Naive thymus-derived CD4-positive, alpha-beta T cell (primary cell): Measurements from ENCODE around the gene DLK1. TPM values are rescaled to one million over a fixed set of nuclear protein-coding genes. Genes with fewer than 3 reads are reported as not detected.

ENCODE experiments used
- ATAC-seq: fragments of 150-1000 bp; cut with Tn5 transposase; 2 replicates; pipeline ENCODE4 v1.10.0; 2021; ENCODE audit warnings: mild to moderate bottlenecking, moderate library complexity
- CTCF ChIA-PET: fragments of 350-600 bp; sonication (Branson Sonifier 250); formaldehyde crosslinking; loops from one replicate; lab custom pipeline; 2021; ENCODE audit warnings: antibody characterized with exemption; lab: Charles Lee
- POLR2A ChIA-PET: fragments of 350-600 bp; sonication (Branson Sonifier 250); formaldehyde crosslinking; loops from one replicate; lab custom pipeline; 2021; ENCODE audit warnings: antibody characterized with exemption, inconsistent platforms; lab: Charles Lee
- DNase-seq, 9 donors: peaks; one replicate each; pipeline versions ENCODE4 v3.0.0 to v3.0.0-alpha.2; 2020 to 2022; ENCODE audit warnings: mixed read lengths in 1 of 9
- H3K27ac ChIP-seq: one replicate; pipeline ENCODE4 v1.7.0; 2013; ENCODE audit warnings: mild to moderate bottlenecking, low read depth, low read length, moderate library complexity
- H3K27me3 ChIP-seq, 2 donors: one replicate each; pipeline ENCODE4 v1.7.0; 2013; ENCODE audit warnings: low read length in 2 of 2, mild to moderate bottlenecking in 2 of 2, moderate library complexity in 2 of 2; ENCODE audit not compliant: control insufficient read depth in 2 of 2, insufficient read depth in 2 of 2
- H3K36me3 ChIP-seq, 3 experiments: 1 replicate in 2 of 3; 2 replicates in 1 of 3; pipeline ENCODE4 v1.7.0; 2013; ENCODE audit warnings: low read length in 3 of 3, mild to moderate bottlenecking in 3 of 3, moderate library complexity in 1 of 3; ENCODE audit not compliant: insufficient read depth in 3 of 3, control insufficient read depth in 2 of 3
- H3K4me1 ChIP-seq, 2 donors: one replicate each; pipeline ENCODE4 v1.7.0; 2013; ENCODE audit warnings: low read length in 2 of 2, mild to moderate bottlenecking in 2 of 2, moderate library complexity in 1 of 2; ENCODE audit not compliant: control insufficient read depth in 2 of 2, insufficient read depth in 2 of 2
- H3K4me3 ChIP-seq: 2 replicates; pipeline ENCODE4 v1.7.0; 2013; ENCODE audit warnings: mild to moderate bottlenecking, low read length
- H3K9me3 ChIP-seq, 3 experiments: 1 replicate in 2 of 3; 2 replicates in 1 of 3; pipeline ENCODE4 v1.7.0; 2013; ENCODE audit warnings: low read length in 3 of 3; ENCODE audit not compliant: control insufficient read depth in 2 of 3
- H3K27ac Mint-ChIP-seq, 9 donors: one replicate each; pipeline ENCODE4 v1.8.0; 2020 to 2022; ENCODE audit warnings: mixed read lengths in 9 of 9, mild to moderate bottlenecking in 8 of 9, moderate library complexity in 5 of 9, inconsistent platforms in 2 of 9
- H3K27me3 Mint-ChIP-seq, 5 donors: one replicate each; pipeline ENCODE4 v1.8.0; 2021 to 2022; ENCODE audit warnings: mixed read lengths in 5 of 5, mild to moderate bottlenecking in 1 of 5
- H3K36me3 Mint-ChIP-seq, 5 donors: one replicate each; pipeline ENCODE4 v1.8.0; 2020 to 2022; ENCODE audit warnings: mixed read lengths in 5 of 5, mild to moderate bottlenecking in 3 of 5, inconsistent platforms in 1 of 5
- H3K4me1 Mint-ChIP-seq, 7 donors: one replicate each; pipeline ENCODE4 v1.8.0; 2020 to 2022; ENCODE audit warnings: mixed read lengths in 7 of 7, mild to moderate bottlenecking in 3 of 7, inconsistent platforms in 1 of 7
- H3K4me3 Mint-ChIP-seq, 10 donors: one replicate each; pipeline ENCODE4 v1.8.0; 2020 to 2022; ENCODE audit warnings: mild to moderate bottlenecking in 10 of 10, mixed read lengths in 10 of 10, moderate library complexity in 6 of 10, inconsistent platforms in 2 of 10
- H3K9me3 Mint-ChIP-seq, 11 donors: one replicate each; pipeline ENCODE4 v1.8.0; 2020 to 2022; ENCODE audit warnings: mixed read lengths in 11 of 11, mild to moderate bottlenecking in 4 of 11, inconsistent platforms in 1 of 11, moderate library complexity in 1 of 11
- intact Hi-C, 2 donors: fragments of 100-400 bp; cut with micrococcal nuclease; formaldehyde crosslinking; loops; one replicate each; pipeline ENCODE4 v1.15.1; 2023
- polyA plus RNA-seq, 2 donors: library from polyadenylated mRNA; unstranded; fragments of 300-500 nt; fragmentation: Illumina TruSeq; gene quantifications; one replicate each; pipeline ENCODE4 v1.2.3, GENCODE V29; 2021
- total RNA-seq, 6 experiments: library from RNA in 5 of 6; stranded (reverse) in 5 of 6; gene quantifications; 1 replicate in 5 of 6; 2 replicates in 1 of 6; pipeline ENCODE4 v1.2.3 and lab custom pipeline; 2021 to 2026

DLK1 gene
- total and polyA plus RNA-seq, 7 experiments from 2014 or later, result not detected

DNA sequence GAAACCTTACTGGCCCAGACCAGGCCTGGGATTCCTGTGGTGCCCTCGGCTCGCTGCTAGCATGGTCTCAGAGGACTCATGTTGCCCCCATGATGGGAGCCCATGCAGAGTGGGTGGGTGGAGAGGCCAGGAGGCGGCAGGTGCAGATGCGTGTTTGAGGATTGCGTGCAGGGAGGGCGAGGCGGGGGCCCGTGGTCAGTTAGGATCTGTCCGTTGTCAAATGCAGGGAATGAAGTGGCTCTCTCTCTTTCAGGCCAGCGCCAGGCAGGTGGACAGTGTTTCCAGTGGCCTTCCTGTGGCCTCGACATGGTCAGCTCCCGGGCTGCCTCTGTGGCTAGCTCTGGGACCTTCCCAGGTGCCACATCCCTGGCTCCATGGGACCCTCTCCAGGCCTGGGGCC lies 39.3 kb upstream of the DLK1 start:
- intact Hi-C loops, result no loop called here
- ChIA-PET POLR2A (no interaction called here), CTCF (no interaction called here)
- no peak for DNase-seq
- Mint-ChIP-seq H3K4me3 (no peak overlapping the region), H3K27ac (peak overlapping the region in 1 of 9 donors; percentile 67), H3K36me3 (no peaks in the 10 kb centered on the region), H3K4me1 (peaks cover 0 to 3% (median 0%) of the 10 kb centered on the region in 7 donors), H3K27me3 (peaks cover 0 to 17% (median 0%) of the 10 kb centered on the region in 5 donors), H3K9me3 (no peaks in the 10 kb centered on the region)
- H3K4me3 ChIP-seq, result no peak overlapping the region
- no peaks in the 10 kb centered on the region for H3K9me3 ChIP-seq
- H3K36me3 ChIP-seq, result no peaks in the 10 kb centered on the region
- no peak for ATAC-seq
- H3K27me3 ChIP-seq, result no peaks in the 10 kb centered on the region
- no peaks in the 10 kb centered on the region for H3K4me1 ChIP-seq
- H3K27ac ChIP-seq, result no peak overlapping the region

- Histone ChIP-seq H3K9me3 (no peaks in the 10 kb centered on the region), H3K27ac (no peak overlapping the region), H3K4me3 (no peak overlapping the region), H3K36me3 (no peaks in the 10 kb centered on the region), H3K4me1 (no peaks in the 10 kb centered on the region), H3K27me3 (no peaks in the 10 kb centered on the region)
- DNase-seq (no peak), ATAC-seq (no peak)
- intact Hi-C loops, result no loop called here
- POLR2A ChIA-PET, result no interaction called here
- Mint-ChIP-seq H3K36me3 (no peaks in the 10 kb centered on the region), H3K4me3 (no peak overlapping the region), H3K9me3 (no peaks in the 10 kb centered on the region), H3K27me3 (peaks cover 0 to 22% (median 4%) of the 10 kb centered on the region in 5 donors), H3K4me1 (peaks cover 0 to 3% (median 0%) of the 10 kb centered on the region in 7 donors), H3K27ac (peak overlapping the region in 1 of 9 donors; percentile 41)
- CTCF ChIA-PET, result no interaction called here
Observed at GRCh38 chr14:100688051-100688450, 38.6 kb upstream of the DLK1 start.

DNA sequence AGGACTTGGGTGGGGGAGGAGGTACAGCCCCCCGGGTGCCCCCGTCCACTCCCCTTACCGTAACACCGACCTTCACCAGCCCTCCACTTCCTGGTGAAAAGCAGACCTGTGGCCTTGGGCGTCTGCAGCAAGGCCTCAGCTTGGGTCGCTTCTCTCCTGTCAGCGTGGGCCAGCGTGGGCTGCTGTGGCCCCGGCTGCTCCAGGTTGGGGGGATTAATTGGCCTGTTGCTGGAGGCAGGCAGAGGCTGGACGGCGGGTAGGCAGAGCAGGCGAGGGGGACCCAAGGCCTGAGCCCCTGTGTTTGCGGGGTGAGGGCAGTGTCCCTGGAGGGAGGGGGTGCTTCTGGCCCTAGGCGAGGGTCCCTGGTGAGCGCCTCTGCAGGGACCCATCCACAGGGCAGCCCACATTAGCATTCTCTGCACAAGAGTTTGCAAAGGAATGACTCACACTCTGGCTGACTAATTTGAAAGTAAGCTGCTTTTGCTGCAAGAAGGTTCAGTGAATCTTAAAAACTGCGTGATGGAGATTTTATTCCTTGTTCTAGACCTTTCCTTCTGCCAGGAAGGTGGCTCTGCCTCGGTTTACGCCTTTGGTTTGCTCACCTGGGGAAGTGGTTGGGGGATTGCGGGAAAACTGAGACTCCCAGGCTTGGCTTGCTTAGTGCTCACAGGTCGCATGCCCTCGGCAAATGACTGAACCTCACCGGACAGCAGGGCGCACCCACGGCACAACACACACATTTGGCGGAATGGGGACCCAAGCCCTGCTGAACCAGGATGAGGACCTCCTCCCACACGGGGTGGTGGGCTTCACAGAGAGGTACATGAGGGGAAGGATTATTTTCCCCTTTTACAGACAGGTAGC lies 37.9 kb upstream of the DLK1 start:
- POLR2A ChIA-PET, result no interaction called here
- Histone ChIP-seq H3K27ac (no peak overlapping the region), H3K4me3 (no peak overlapping the region), H3K4me1 (no peaks in the 10 kb centered on the region), H3K27me3 (no peaks in the 10 kb centered on the region), H3K9me3 (no peaks in the 10 kb centered on the region), H3K36me3 (no peaks in the 10 kb centered on the region)
- no peaks in the 10 kb centered on the region for H3K36me3 Mint-ChIP-seq
- H3K4me3 Mint-ChIP-seq, result no peak overlapping the region
- intact Hi-C loops, result no loop called here
- H3K27me3 Mint-ChIP-seq, result peaks cover 0 to 28% (median 5%) of the 10 kb centered on the region in 5 donors
- DNase-seq, result no peak
- H3K4me1 Mint-ChIP-seq, result peaks cover 0 to 3% (median 0%) of the 10 kb centered on the region in 7 donors
- no peak overlapping the region for H3K27ac Mint-ChIP-seq
- H3K9me3 Mint-ChIP-seq, result no peaks in the 10 kb centered on the region
- no peak for ATAC-seq
- CTCF ChIA-PET, result no interaction called here

- intact Hi-C loops, result no loop called here
- no peak overlapping the region for H3K4me3 ChIP-seq
- no peaks in the 10 kb centered on the region for H3K36me3 ChIP-seq
- Mint-ChIP-seq H3K27me3 (peaks cover 0 to 39% (median 5%) of the 10 kb centered on the region in 5 donors), H3K9me3 (no peaks in the 10 kb centered on the region), H3K4me3 (no peak overlapping the region), H3K36me3 (no peaks in the 10 kb centered on the region), H3K4me1 (peaks cover 0 to 3% (median 0%) of the 10 kb centered on the region in 7 donors), H3K27ac (no peak overlapping the region)
- ChIA-PET POLR2A (no interaction called here), CTCF (no interaction called here)
- no peak for DNase-seq
- no peaks in the 10 kb centered on the region for H3K4me1 ChIP-seq
- no peak for ATAC-seq
- H3K27ac ChIP-seq, result no peak overlapping the region
- H3K9me3 ChIP-seq, result no peaks in the 10 kb centered on the region
- H3K27me3 ChIP-seq, result no peaks in the 10 kb centered on the region
Observed at GRCh38 chr14:100690672-100691071, 36.0 kb upstream of the DLK1 start.

DNA sequence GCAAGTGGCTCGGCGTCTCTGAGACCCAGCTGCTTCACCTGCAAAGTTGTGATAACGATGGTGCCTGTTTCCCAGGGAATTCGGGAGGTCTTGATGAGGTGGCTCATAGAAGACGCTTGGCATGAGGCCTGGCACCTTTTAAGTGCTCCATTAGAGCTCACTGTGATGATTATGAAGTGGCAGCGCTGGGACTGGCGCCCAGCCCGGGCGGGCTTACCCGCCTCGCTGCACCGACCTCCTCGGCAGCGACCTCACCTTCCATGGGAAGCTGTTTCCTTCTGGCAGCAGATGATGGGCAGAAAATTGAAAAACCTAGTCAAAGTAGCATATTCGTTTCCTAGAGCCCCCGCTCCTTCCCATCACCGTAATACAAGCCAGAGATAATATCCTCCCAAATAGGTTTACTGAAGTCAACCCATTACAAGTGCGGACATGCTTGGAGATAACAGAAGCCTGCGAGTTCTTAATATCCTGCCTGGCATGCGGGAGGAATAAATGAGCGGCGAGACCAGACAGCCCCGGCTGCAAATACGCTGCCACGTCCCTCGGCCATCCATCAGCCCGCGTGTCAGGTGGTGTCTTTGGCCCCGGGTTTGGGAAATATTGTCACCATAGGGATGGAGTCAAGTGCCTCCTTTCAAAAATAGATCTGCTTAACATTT lies 35.2 kb upstream of the DLK1 start:
- Mint-ChIP-seq H3K4me1 (peaks cover 0 to 3% (median 0%) of the 10 kb centered on the region in 7 donors), H3K4me3 (no peak overlapping the region), H3K36me3 (no peaks in the 10 kb centered on the region), H3K27ac (no peak overlapping the region), H3K9me3 (no peaks in the 10 kb centered on the region), H3K27me3 (peaks cover 0 to 48% (median 5%) of the 10 kb centered on the region in 5 donors)
- H3K36me3 ChIP-seq, result no peaks in the 10 kb centered on the region
- DNase-seq (no peak), ATAC-seq (no peak)
- ChIA-PET POLR2A (no interaction called here), CTCF (no interaction called here)
- no peak overlapping the region for H3K27ac ChIP-seq
- no peaks in the 10 kb centered on the region for H3K27me3 ChIP-seq
- intact Hi-C loops, result no loop called here
- H3K9me3 ChIP-seq, result no peaks in the 10 kb centered on the region
- no peaks in the 10 kb centered on the region for H3K4me1 ChIP-seq
- no peak overlapping the region for H3K4me3 ChIP-seq

DNA sequence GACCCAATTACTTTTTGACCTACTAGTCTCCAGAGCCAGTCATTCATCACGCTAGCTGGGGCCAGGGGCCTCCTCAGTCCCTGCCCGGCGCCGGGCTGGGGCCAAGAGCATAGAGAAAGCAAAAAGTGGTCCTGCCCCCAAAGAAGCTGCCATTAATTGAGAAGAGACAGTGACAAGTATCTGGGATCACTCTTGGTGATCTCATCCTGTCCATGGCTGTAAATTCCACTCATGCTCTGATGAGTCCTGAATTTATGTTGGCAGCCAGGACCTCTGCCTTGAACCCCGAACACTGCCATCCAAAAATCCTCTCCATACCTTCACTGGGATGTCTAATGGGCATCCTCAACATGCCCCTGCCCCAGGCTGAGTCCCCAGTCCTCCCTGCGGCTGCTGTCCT lies 34.4 kb upstream of the DLK1 start:
- H3K4me3 ChIP-seq, result no peak overlapping the region
- ChIA-PET CTCF (no interaction called here), POLR2A (no interaction called here)
- intact Hi-C loops, result no loop called here
- no peaks in the 10 kb centered on the region for H3K4me1 ChIP-seq
- H3K27me3 Mint-ChIP-seq, result peaks cover 0 to 52% (median 5%) of the 10 kb centered on the region in 5 donors
- H3K27ac Mint-ChIP-seq, result no peak overlapping the region
- ATAC-seq (no peak), DNase-seq (no peak)
- H3K9me3 Mint-ChIP-seq, result no peaks in the 10 kb centered on the region
- H3K36me3 ChIP-seq, result no peaks in the 10 kb centered on the region
- H3K9me3 ChIP-seq, result no peaks in the 10 kb centered on the region
- no peaks in the 10 kb centered on the region for H3K36me3 Mint-ChIP-seq
- H3K27ac ChIP-seq, result no peak overlapping the region
- H3K4me1 Mint-ChIP-seq, result peaks cover 0 to 3% (median 0%) of the 10 kb centered on the region in 7 donors
- H3K27me3 ChIP-seq, result no peaks in the 10 kb centered on the region
- no peak overlapping the region for H3K4me3 Mint-ChIP-seq
